GM18519 (cell line): Measurements from ENCODE around the gene RALGDS.

Experiments used
- ATAC-seq: cut with Tn5 transposase; IDR thresholded peaks from one replicate; pipeline ENCODE4 v1.9.1; 2021; ENCODE audit warnings: mild to moderate bottlenecking, moderate library complexity; ENCODE audit not compliant: unreplicated experiment, low FRiP score

Gene RALGDS

DNA sequence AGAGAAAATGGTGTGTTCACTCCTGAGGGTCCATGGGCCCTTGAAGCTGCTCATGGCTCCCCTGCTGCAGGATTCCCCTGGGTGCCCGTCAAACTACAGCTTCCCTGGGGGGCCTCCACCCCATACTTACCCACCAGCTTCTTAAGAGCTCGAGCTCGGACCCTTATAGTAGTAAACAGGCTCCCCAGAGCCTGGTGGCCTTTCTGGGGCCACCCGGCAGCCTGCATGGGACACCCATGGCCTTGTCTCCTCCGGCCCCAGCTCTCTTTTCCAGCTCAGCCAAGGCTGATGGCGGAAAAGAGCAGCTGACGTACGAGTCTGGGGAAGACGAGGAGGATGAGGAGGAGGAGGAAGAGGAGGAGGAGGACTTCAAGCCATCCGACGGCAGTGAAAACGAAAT, 63.5 kb downstream of the RALGDS start:
- ATAC-seq: no peak

- ATAC-seq: no peak
Observed at GRCh38 chr9:133057006-133057405, 64.0 kb downstream of the RALGDS start.

GRCh38 chr9:133056533-133056932, 64.5 kb downstream of the RALGDS start:
- no peak for ATAC-seq

DNA sequence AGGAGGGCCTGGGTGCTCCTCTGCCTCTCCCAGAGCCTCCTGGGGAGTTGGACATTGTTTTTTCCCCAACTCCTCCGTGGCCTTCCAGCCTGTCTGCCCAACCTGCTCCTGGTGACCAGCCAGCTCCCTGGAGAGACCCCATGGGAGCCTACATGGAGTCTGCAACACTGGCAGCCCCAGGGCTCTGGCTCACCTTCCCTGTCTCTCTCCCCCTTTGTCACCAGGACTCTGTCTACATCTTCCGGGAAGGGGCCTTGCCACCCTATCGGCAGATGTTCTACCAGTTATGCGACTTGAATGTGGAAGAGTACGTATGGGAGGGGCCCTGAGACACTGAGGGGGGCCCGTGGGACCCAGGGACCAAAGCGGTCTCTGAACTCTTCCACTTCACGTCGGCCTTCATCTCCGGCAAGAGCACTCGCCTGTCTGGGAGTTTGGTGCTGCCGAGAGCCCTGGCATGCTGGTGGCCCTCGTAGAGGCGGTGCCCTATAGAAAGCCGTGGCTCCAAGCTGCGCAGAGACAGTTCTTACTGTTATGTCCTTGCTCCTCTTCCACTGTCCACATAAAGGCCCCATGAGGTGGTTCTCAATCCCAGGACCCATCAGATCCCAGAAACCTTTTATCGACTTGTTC, 65.1 kb downstream of the RALGDS start:
- no peak for ATAC-seq

- ATAC-seq: no peak
Observed at GRCh38 chr9:133054966-133055365, 66.1 kb downstream of the RALGDS start.

GRCh38 chr9:133054194-133054890, 66.7 kb downstream of the RALGDS start:
- ATAC-seq: no peak

GRCh38 chr9:133051966-133052539, 69.0 kb downstream of the RALGDS start:
- ATAC-seq: no peak

DNA sequence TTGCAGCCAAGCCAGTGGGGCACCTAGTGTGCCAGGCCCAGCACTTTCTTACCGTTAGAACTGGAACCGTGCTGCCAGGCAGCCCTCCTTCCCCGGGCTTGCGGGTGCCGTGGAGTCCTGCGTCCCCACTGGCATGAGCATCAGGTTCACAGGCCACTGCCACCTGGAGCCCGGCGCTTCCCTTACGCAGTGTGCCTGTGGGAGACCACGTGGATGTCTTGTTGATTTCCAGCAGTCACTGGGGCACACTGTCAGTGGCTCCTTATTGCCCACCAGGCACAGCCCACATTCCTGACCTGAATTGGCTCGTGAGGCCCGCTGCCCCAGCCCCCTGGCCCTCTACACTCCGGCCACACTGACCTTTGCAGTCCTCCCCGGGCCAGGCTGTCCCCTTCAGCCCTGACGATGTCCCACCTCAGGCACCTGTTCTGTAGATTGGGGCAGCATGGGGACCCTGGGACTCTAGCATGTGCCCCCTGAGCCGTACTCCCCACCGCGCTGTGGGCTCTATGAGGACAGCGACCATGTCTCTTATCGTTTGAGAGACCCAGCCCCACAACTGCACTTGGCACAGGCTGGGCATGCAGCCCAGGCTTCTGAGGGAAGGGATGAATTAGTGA, 69.6 kb downstream of the RALGDS start:
- ATAC-seq: no peak

- no peak for ATAC-seq
Observed at GRCh38 chr9:133050781-133051180, 70.3 kb downstream of the RALGDS start.

- no peak for ATAC-seq
Observed at GRCh38 chr9:133050142-133050541, 70.9 kb downstream of the RALGDS start.

DNA sequence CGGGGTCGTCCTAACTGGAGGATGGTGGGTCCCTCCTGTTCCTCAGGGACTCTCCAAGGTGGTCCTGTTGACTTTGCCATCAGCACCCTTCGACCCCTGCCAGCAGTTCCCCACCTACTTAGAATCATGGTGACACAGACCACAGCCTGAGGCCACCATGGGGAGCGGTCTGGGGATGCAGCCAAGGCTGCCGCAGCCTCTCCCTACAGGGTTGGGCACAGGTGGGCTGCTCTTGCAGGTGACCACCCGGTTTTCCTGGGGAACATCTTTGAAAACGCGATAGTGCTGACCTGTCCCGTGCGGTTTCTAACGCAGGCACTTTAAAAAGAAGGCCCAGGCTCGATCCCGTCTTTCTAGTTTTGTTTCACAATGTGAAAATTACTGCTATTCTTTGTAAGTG, 72.0 kb downstream of the RALGDS start:
- no peak for ATAC-seq

DNA sequence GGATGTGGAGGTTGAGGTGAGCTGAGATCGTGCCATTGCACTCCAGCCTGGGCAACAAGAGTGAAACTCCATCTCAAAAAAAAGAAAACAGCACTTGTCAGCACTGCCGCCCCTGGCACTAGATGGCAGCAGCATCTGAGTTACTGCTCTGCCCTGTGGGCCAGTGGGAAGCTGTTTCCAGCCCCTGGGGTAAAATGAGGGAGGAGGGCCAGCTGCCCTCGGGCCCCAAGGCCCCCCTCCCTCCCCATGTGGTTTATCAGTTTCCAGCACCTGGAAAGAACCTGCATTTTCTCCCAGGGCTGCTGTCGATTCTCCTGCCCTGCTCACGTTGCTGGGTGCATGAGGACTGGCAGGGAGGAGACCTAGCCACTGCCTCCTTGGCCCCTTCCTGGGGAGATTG, 72.4 kb downstream of the RALGDS start:
- ATAC-seq: no peak
